PFSK-1 (cell line): ENCODE data around the gene LEP. TPM values are rescaled to one million over a fixed set of nuclear protein-coding genes. Genes with fewer than 3 reads are reported as not detected.

Experiments used
- FOXP2 ChIP-seq: optimal IDR thresholded peaks from 2 replicates; pipeline ENCODE3; 2011; ENCODE audit warnings: borderline replicate concordance, control low read depth, inconsistent platforms; ENCODE audit not compliant: insufficient read depth; ENCODE audit errors: extremely low read length, extremely low read depth
- POLR2AphosphoS5 ChIP-seq: IDR thresholded peaks from 2 replicates; pipeline ENCODE4 v1.6.1; 2012; ENCODE audit warnings: low read depth, mild to moderate bottlenecking, control low read depth, low read length, moderate library complexity
- SIN3A ChIP-seq: IDR thresholded peaks from 2 replicates; pipeline ENCODE4 v1.6.1; 2012; ENCODE audit warnings: mild to moderate bottlenecking, low read length, moderate library complexity, borderline replicate concordance; ENCODE audit not compliant: insufficient read depth
- TAF1 ChIP-seq: IDR thresholded peaks from 2 replicates; pipeline ENCODE4 v1.6.1; 2012; ENCODE audit warnings: low read length, control low read depth, borderline replicate concordance; ENCODE audit not compliant: insufficient read depth
- polyA plus RNA-seq: library from polyadenylated mRNA; unstranded; fragments of >200 nt; gene quantifications from one replicate; pipeline ENCODE4 v1.2.1, GENCODE V29; 2012; ENCODE audit warnings: low read depth, missing spikeins; ENCODE audit not compliant: insufficient read length
- TF ChIP-seq, protein P1 (sequence below), 2 experiments: IDR thresholded peaks; 2 replicates each; pipeline versions ENCODE4 v1.6.1 to v1.8.0; 2011 to 2012; ENCODE audit warnings: low read depth in 2 of 2, low read length in 2 of 2, control low read depth in 1 of 2, inconsistent platforms in 1 of 2, mild to moderate bottlenecking in 1 of 2, moderate library complexity in 1 of 2; ENCODE audit not compliant: insufficient read depth in 1 of 2

The LEP gene
- polyA plus RNA-seq, result not detected

DNA sequence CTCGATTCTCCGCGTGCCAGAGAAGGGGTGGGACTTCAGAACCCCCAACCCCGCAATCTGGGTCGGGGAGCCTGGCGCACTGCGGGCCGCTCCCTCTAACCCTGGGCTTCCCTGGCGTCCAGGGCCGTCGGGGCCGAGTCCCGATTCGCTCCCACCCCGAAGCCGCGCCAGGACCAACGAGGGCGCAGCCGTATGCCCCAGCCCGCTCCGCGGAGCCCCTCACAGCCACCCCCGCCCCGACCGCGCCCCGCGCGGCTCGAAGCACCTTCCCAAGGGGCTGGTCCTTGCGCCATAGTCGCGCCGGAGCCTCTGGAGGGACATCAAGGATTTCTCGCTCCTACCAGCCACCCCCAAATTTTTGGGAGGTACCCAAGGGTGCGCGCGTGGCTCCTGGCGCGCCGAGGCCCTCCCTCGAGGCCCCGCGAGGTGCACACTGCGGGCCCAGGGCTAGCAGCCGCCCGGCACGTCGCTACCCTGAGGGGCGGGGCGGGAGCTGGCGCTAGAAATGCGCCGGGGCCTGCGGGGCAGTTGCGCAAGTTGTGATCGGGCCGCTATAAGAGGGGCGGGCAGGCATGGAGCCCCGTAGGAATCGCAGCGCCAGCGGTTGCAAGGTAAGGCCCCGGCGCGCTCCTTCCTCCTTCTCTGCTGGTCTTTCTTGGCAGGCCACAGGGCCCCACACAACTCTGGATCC is at the start of gene LEP:
Gene LEP, plus strand, starts transcription at position 583 of the 691 bp plus-strand sequence. CDS start 10,741 bp downstream, outside the sequence.
- TF ChIP-seq POLR2AphosphoS5 (no peak), TAF1 (no peak)

DNA sequence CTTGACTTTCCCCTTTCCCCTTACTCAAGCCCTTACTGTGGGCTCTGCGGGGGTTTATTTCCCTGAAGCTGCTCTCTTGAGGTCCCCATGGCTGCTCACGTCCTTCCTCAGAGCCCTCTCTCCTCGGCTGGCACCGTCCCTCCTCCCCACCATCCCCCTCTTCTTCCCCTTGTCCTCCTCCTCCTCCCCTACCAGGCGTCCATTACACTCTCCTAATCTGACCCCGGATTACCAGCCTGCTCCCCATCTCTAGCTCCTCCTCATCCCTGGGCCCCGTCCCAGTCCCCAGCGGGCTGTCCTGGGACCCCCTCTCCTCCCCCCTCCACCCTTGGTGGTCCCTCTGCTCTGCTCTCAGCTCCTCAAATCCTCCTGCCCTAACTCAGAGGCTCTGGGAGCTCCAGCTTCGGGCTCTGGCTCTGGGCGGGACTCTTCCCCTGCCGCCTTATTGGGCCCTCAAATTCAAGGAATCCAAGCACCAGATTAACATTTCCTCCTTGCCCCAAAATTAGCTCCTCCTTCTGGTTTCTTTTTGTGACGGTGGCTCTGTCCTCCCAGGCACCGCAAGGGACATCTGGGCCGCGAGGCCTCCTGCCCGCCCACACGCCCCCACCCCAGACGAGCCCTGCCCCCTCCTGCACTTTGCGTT is 48.5 kb upstream of the LEP start:
- TF ChIP-seq FOXP2, result no peak
- TF ChIP-seq, protein P1, sequence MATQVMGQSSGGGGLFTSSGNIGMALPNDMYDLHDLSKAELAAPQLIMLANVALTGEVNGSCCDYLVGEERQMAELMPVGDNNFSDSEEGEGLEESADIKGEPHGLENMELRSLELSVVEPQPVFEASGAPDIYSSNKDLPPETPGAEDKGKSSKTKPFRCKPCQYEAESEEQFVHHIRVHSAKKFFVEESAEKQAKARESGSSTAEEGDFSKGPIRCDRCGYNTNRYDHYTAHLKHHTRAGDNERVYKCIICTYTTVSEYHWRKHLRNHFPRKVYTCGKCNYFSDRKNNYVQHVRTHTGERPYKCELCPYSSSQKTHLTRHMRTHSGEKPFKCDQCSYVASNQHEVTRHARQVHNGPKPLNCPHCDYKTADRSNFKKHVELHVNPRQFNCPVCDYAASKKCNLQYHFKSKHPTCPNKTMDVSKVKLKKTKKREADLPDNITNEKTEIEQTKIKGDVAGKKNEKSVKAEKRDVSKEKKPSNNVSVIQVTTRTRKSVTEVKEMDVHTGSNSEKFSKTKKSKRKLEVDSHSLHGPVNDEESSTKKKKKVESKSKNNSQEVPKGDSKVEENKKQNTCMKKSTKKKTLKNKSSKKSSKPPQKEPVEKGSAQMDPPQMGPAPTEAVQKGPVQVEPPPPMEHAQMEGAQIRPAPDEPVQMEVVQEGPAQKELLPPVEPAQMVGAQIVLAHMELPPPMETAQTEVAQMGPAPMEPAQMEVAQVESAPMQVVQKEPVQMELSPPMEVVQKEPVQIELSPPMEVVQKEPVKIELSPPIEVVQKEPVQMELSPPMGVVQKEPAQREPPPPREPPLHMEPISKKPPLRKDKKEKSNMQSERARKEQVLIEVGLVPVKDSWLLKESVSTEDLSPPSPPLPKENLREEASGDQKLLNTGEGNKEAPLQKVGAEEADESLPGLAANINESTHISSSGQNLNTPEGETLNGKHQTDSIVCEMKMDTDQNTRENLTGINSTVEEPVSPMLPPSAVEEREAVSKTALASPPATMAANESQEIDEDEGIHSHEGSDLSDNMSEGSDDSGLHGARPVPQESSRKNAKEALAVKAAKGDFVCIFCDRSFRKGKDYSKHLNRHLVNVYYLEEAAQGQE (IDR thresholded peaks at IDR 0.05; ENCODE audit: insufficient read depth in 1 of 2, low read depth in 2 of 2, low read length in 2 of 2), result no peak
- TF ChIP-seq SIN3A, result no peak
- TF ChIP-seq TAF1, result no peak
- TF ChIP-seq POLR2AphosphoS5, result no peak

DNA sequence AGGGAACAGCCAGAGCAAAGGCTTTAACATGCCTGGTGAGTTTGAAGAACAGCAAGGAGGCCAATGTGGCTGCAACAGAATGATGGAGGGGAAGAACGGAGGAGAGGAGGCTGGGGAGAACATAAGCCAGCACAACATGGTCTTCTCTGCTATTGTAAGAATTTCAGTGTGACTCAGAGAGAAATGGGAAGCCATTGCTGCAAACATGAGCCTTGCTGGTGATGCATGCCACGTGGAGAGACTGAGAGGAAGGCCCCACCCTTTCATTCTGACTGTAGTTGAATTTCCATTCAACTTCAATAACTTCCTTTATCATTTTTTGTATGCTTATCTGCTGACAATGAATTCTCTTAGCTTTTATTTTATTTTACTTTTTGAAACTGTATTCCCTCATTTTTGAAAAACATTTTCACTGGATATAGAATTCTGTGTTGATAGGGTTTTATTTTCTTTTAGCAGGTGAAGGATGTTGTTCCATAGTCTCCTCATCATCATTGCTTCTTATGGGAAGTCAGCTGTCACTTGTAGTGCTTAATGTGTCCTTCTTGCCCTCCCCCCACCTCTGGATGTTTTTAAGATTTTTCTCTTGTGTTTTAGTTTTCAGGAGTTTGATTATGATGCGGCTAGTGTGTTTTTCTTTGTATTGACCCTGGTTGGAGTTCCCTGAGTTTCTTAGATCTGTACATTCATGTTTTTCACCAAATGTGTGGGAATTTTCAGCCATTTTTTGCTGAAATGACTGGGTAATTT is 46.4 kb upstream of the LEP start:
- TF ChIP-seq POLR2AphosphoS5 (no peak), FOXP2 (no peak), TAF1 (no peak), SIN3A (no peak)
- TF ChIP-seq, protein P1 (IDR thresholded peaks at IDR 0.05; ENCODE audit: insufficient read depth in 1 of 2, low read depth in 2 of 2, low read length in 2 of 2), result no peak

DNA sequence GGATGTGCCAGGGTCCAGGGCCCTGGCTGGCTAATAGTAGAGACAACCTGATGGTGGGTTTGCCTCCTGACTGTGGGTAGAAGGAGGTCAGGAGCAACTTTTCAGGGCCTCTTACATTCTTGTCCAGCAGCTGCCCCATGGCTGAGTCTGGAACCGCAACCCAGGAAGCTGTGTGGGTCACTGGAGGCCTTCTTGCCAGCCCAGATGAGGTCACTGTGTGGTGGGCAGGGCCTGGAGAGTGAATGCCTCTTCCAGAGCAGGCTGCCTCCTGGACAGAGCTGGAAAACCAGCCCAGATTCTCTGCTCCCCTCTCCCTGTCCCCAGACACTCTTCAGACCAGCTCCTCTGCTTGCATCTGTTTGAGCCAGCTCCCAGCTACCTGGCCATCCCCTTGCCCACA is 43.5 kb upstream of the LEP start:
- TF ChIP-seq TAF1, result no peak
- no peak for TF ChIP-seq FOXP2
- TF ChIP-seq, protein P1 (IDR thresholded peaks at IDR 0.05; ENCODE audit: insufficient read depth in 1 of 2, low read depth in 2 of 2, low read length in 2 of 2), result no peak
- TF ChIP-seq POLR2AphosphoS5, result no peak
- no peak for TF ChIP-seq SIN3A

DNA sequence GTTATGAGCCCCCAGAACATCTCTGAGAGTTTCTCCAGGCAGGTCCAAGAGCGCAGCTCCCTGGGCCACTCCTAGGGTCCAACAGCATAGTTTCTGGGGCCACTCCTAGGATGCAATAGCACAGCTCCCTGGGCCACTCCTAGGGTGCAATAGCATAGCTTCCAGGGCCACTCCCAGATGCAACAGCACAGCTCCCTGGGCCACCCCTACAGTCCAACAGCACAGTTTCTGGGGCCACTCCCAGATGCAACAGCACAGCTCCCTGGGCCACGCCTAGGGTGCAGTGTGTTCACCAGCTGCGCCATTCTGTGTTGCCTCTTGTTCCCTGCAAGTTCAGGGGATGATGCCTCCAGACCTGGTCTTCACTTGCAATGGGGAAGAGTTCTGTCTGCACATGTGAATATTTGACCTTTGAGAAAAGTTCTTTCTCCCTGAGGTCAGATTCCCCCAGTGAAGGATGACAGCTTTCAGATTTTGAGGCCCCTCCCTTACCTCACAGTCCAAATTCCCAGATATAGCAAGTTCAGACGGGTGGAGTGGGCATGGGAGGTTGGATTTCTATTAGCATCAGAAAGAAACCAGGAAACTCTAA is 43.0 kb upstream of the LEP start:
- no peak for TF ChIP-seq POLR2AphosphoS5
- no peak for TF ChIP-seq SIN3A
- no peak for TF ChIP-seq TAF1
- TF ChIP-seq, protein P1 (IDR thresholded peaks at IDR 0.05; ENCODE audit: insufficient read depth in 1 of 2, low read depth in 2 of 2, low read length in 2 of 2), result no peak
- TF ChIP-seq FOXP2, result no peak
